Measurements from ENCODE around the gene LCAT.

DNA sequence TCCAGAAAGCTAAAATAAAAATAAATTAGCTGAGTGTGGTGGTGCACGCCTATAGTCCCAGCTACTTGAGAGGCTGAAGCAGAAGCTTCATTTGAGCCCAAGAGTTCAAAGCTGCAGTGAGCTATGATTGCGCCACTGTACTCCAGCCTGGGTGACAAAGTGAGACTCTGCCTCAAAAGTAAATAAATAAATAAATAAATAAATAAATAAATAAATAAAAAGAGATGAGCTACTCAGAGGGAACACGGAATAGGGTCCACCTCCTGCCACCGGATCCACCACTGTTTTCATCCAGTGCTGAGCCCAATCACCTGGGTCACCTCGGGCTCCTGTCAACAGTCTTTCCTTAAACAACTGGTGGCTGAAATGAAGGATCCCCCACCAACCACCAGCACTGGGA, 43.0 kb upstream of the LCAT start:
- TF ChIP-seq, protein P1, sequence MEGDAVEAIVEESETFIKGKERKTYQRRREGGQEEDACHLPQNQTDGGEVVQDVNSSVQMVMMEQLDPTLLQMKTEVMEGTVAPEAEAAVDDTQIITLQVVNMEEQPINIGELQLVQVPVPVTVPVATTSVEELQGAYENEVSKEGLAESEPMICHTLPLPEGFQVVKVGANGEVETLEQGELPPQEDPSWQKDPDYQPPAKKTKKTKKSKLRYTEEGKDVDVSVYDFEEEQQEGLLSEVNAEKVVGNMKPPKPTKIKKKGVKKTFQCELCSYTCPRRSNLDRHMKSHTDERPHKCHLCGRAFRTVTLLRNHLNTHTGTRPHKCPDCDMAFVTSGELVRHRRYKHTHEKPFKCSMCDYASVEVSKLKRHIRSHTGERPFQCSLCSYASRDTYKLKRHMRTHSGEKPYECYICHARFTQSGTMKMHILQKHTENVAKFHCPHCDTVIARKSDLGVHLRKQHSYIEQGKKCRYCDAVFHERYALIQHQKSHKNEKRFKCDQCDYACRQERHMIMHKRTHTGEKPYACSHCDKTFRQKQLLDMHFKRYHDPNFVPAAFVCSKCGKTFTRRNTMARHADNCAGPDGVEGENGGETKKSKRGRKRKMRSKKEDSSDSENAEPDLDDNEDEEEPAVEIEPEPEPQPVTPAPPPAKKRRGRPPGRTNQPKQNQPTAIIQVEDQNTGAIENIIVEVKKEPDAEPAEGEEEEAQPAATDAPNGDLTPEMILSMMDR (IDR thresholded peaks at IDR 0.05): no peak
- TF ChIP-seq EP300 (IDR thresholded peaks at IDR 0.05) (no peak), POLR2A (IDR thresholded peaks at IDR 0.05; ENCODE audit: low read depth) (no peak), POLR2AphosphoS5 (IDR thresholded peaks at IDR 0.05) (no peak)

Measured in esophagus muscularis mucosa (tissue), 4 donors.